GM18511 (cell line): ENCODE measurements around the gene KIR3DL2.
"Not testable (repeated sequence)": the region's sequence is repeated elsewhere in the genome, so short reads cannot be mapped to it uniquely, and the experiment has no call there.

Source experiments
- ATAC-seq: cut with Tn5 transposase; IDR thresholded peaks from one replicate; pipeline ENCODE4 v1.9.1; 2021; ENCODE audit warnings: mild to moderate bottlenecking, moderate library complexity; ENCODE audit not compliant: unreplicated experiment

The KIR3DL2 gene

GRCh38 chr19:54863459-54863858 lies 13.2 kb downstream of the KIR3DL2 start:
- not testable (repeated sequence) for ATAC-seq

- no peak for ATAC-seq
Measured at GRCh38 chr19:54871696-54872095, 21.5 kb downstream of the KIR3DL2 start.

DNA sequence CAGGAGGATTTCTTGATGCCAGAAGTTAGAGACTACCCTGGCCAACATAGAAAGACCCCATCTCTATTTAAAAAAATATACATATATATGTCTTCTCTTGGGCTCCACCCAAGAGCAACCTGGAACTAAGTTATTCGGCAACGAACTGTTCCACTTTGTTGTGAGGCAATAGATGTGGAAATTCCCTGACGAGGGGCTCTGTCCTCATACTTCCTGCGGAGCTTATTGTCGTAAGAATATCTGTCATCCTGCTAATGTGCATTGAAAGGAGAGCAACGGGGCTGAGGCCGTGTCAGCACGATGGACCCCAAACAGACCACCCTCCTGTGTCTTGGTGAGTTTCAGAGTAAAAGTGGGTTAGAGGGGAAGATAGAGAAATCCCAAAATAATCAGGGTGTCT lies 23.7 kb downstream of the KIR3DL2 start, which contains the start of gene FCAR:
TSS of gene FCAR (plus strand) at position 246 of the 400 bp plus-strand sequence. CDS start at position 301, 55 bp downstream.
- ATAC-seq = no peak

- ATAC-seq = no peak
Measured at GRCh38 chr19:54875506-54875905, 25.3 kb downstream of the KIR3DL2 start.

DNA sequence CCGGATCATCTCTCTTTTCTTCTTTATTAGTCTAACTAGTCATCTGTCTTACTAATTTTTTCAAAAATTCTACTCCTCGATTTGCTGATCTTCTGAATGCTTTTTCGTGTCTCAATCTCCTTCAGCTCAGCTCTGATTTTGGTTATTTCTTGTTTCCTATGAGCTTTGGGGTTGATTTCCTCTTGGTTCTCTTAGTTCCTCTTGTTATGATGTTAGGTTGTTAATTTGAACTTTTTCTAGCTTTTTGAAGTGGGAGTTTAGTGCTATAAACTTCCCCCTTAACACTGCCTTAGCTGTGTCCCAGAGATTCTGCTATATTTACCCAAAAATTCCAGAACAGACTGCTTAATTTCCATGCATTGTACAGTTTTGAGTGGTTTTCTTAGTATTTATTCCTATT lies 27.2 kb downstream of the KIR3DL2 start:
- ATAC-seq = no peak

DNA sequence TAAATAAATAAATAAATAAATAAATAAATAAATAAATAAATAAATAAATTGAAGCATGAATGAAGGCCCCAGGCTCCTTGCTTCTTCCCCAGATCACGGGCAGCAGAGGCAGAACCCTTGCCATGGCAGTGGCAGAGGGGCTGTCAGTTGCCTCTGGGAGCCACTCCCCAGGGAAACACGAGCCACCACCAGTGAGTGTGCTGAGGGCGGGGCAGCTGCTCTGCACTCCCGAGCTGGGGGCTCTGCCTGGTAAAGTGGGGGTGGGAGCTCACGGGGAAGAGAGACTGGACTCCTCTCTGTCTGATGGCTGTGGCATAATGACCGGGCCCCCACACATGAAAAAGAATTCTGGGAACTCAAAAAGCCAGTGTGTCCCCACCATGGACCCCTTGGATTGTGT lies 31.6 kb downstream of the KIR3DL2 start:
- no peak for ATAC-seq

GRCh38 chr19:54882758-54883157 lies 32.5 kb downstream of the KIR3DL2 start:
- no peak for ATAC-seq

DNA sequence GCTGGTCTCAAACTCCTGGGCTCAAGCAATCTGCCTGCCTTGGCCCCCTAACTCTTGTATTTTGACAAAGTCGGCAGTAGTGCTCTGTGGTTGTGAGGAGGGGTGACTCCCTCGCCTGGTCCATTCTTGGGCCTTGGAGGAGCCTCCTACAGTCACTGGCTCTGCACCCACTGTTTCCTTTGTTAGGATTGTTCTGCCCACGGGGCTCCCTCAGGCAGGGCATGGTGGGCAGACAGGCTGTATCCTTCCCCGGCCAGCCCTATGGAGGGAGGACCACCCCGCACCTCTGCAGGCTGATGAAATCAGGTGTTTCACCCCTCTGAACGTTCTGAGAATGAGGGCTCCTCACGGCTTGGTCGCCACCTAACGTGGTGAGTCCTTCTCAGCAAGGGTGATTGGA lies 33.0 kb downstream of the KIR3DL2 start:
- no peak for ATAC-seq

- no peak for ATAC-seq
Measured at GRCh38 chr19:54888239-54888638, 38.0 kb downstream of the KIR3DL2 start.

DNA sequence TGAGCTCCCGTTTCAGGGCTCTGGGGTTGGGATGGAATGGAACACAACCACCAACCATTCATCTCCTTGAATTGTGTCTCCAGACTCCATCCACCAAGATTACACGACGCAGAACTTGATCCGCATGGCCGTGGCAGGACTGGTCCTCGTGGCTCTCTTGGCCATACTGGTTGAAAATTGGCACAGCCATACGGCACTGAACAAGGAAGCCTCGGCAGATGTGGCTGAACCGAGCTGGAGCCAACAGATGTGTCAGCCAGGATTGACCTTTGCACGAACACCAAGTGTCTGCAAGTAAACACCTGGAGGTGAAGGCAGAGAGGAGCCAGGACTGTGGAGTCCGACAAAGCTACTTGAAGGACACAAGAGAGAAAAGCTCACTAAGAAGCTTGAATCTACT lies 39.3 kb downstream of the KIR3DL2 start:
- ATAC-seq = no peak

- no peak for ATAC-seq
Measured at GRCh38 chr19:54893406-54893805, 43.2 kb downstream of the KIR3DL2 start.

GRCh38 chr19:54894106-54894505 lies 43.9 kb downstream of the KIR3DL2 start:
- ATAC-seq = not testable (repeated sequence)

GRCh38 chr19:54896036-54896435 lies 45.8 kb downstream of the KIR3DL2 start:
- no peak for ATAC-seq

- not testable (repeated sequence) for ATAC-seq
Measured at GRCh38 chr19:54898685-54899084, 48.4 kb downstream of the KIR3DL2 start.

DNA sequence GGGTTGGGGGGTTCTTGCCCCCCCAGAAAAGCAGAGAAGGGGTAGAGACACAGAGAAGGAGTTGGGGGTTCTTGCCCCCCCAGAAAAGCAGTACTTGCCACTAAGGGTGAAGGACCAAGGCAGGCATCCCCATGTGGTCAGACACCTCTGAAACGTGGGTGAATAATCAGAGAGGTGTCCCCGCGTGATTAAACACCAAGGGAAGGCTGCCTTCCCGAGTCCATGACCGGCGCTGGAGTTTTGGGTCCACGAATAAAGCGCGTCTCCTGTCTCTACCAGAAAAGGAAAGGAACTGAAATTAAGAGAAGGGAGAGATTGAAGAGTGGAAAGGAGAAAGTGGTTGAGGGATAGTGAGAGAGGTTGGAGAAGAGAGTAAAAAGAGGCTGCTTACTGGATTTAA lies 49.4 kb downstream of the KIR3DL2 start:
- ATAC-seq = not testable (repeated sequence)

- not testable (repeated sequence) for ATAC-seq
Measured at GRCh38 chr19:54901153-54901552, 50.9 kb downstream of the KIR3DL2 start.

DNA sequence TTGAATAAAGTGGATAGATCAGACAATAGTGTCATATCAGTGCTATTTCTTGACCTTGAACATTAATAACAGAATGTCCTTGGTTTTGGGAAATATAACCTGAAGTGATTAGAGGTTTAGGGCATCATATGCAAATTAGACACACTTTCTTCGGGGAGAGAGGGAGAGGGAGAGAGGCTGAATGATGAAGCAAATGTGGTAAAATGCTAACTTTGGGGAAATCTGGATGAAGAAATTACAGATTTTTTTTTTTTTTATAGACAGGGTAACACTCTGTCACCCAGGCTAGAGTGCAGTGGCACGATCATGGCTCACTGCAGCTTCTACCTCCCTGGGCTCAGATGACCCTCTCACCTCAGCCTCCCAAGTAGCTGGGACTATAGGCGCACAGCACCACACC lies 51.8 kb downstream of the KIR3DL2 start:
- ATAC-seq = no peak

GRCh38 chr19:54903303-54903702 lies 53.1 kb downstream of the KIR3DL2 start:
- no peak for ATAC-seq

DNA sequence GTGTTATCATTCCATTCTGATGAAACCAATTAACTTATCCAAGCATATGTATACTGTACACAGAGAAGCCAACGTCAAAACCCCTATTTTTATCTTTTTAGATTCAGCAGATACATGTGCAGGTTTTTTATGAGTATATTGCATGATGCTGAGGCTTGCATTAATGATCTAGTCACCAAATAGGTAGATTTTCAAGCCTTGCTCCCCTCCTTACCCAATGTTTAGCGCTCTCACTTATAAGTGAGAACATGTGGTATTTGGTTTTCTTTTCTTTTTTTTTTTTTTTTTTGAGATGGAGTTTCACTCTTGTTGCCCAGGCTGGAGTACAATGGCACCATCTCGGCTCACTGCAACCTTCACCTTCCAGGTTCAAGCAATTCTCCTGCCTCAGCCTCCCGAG lies 54.0 kb downstream of the KIR3DL2 start:
- not testable (repeated sequence) for ATAC-seq

GRCh38 chr19:54905421-54905802 lies 55.2 kb downstream of the KIR3DL2 start:
- no peak for ATAC-seq

- no peak for ATAC-seq
Measured at GRCh38 chr19:54905803-54906511, 55.7 kb downstream of the KIR3DL2 start, which contains the start of gene NCR1. NCR1 (plus strand) TSS chr19:54906148; CDS start chr19:54906188, 40 bp downstream.

- ATAC-seq = no peak
Measured at GRCh38 chr19:54906819-54907218, 56.6 kb downstream of the KIR3DL2 start.

GRCh38 chr19:54907899-54908298 lies 57.7 kb downstream of the KIR3DL2 start:
- ATAC-seq = not testable (repeated sequence)
